CD4-positive, alpha-beta T cell treated with Interleukin-6 for 4 hours (primary cell): Measurements from ENCODE around the gene CHAMP1.
"Not testable (repeated sequence)": the region's sequence is repeated elsewhere in the genome, so short reads cannot be mapped to it uniquely, and the experiment has no call there.

ENCODE experiments used
- DNase-seq: peaks from one replicate; pipeline ENCODE4 v3.0.0-alpha.2; 2020; ENCODE audit warnings: mixed read lengths

The CHAMP1 gene

DNA sequence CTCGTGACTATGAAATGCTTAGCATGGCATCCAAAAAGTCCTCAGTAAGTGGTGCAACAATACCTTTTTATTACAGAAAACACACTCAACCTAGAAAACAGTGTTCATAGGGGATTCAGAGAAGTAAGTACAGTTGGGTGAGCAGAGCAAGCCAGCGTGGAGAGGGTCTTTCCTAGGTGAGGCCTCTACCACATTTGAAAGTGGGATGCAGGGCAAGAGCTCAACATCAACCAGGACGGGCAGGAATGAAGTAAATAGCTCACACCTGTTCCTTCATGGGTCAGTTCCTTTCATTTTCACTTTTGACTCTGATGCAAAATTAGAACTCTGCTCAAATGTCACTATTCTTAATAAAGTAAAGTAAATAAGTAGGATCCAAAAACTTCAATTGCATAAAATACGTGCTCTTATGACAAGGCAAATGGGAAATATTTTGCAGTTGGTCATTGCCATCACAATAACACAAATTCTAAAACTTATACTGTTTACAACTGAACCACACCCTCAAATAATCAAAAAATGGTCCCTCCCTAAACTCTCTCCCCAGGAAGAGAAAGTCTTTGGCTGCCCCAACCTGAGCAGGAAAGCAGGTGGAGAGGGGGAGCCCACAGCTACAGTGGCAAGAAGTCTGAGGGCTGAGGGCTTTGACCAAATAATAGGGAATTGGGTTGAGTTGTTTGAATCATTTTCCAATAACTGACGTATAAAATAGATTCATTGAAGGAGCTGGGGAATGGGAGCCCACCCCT, 20.2 kb downstream of the CHAMP1 start:
- DNase-seq: no peak

DNA sequence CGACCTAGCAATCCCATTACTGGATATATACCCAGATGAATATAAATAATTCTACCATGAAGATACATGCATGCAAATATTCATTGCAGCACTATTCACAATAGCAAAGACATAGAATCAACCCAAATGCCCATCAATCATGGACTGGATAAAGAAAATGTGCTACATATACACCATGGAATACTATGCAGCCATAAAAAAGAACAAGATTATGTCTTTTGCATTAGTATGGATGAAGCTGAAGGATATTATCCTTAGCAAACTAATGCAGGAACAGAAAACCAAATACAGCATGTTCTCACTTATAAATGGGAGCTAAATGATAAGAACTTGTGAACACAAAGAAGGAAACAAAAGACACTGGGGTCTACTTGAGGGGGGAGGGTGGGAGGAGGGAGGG, 22.2 kb downstream of the CHAMP1 start:
- DNase-seq: not testable (repeated sequence)

DNA sequence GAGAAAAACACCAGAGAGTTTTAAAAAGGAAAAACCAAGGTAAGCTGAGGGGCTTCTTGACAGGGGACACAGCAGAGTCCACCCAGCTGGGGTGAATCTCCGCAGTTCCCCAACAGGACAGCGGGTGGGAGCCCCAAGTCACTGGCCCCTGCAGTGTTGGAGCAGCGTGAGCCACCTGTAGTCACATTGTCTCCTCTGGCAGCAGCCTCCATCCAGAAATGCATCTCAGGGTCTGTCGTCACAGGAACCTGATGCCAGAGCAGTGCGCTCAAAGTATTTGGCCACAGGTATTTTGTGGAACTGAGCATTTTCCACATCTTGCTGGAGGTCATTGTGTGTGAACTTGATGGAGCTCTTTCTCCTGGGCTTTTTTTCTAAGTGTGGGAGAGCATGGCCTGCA, 24.7 kb downstream of the CHAMP1 start:
- no peak for DNase-seq

DNA sequence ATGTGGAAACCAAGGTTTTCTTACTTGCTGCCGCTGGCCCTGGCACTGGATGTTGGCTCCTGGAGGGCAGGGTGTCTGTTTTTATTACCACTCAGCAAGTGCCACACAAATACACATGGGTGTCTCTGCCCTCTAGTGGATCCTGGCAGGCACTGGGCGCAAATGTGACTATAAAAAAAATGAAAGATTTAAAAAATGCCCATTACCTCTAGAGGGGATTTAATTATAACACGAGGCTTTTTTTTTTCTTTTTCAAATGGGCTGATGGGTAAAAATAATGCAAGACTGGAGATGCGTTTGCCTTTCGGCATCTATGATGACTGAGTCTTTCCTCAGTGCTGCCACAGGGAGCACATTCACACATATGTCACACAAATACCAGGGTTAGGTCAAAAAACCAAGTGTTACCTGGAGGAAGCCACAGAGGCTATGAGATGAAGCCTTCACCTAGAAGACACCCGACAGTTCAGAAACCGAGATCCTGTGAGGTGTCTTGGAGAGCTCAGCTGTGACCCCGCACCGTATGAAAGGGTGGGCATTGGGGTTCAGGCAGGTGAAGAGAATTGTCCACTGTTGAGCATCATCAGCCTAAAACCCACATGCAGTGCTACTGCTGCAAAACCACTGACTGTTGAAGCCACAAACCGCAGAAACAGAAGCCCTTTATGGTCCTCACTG, 25.7 kb downstream of the CHAMP1 start:
- peak; percentile 50 for DNase-seq

DNA sequence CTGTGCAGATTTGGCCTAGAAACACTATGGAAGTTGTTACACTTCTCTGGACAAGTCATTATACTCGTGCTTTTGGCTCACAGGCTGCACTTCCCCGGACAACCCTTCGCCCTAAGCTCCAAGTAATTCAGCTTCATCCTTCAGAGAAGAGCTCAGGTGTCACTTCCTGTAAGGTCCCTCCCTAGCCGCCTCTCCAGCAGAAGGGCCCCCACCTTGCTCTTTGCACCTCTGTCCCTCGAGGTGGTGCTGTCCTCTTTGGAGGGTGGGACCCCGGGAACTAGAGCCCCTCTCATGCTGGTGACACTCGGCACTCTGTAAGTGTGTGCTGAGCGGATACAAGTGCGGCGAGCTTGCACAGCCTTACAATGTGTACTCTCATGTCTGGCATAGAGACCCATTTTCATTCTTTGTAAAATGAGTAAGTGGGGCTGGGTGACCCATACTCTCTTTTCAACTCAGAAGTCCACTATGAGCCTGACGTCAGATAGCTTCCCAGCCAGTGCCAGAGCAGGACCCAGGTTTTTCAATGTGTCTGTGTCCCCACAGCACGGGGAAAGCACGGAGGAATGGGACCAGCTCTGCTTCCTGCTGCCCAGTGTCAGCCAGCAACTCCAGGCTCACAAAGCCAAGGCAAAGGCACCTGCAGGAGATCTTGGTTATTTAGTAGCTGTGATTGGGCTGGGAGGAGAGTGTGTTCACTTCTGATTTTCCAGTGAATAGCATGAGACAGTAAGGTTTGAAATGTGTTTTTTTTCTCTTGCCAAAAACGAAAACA, 26.9 kb downstream of the CHAMP1 start:
- DNase-seq: no peak

DNA sequence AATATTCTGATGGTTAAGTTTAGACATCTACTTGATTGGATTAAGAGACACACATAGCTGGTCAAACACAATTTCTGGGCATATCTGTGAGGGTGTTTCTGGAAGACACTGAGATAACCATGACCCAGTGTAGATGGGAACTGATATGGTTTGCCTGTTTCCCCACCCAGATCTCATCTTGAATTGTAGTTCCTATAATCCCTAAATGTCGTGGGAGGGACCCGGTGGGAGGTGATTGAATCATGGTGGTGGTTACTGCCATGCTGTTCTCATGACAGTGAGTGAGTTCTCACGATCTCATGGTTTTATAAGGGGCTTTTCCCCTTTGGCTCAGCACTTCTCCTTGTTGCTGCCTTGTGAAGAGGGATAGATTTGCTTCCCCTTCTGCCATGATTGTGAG, 33.0 kb downstream of the CHAMP1 start:
- DNase-seq: not testable (repeated sequence)

DNA sequence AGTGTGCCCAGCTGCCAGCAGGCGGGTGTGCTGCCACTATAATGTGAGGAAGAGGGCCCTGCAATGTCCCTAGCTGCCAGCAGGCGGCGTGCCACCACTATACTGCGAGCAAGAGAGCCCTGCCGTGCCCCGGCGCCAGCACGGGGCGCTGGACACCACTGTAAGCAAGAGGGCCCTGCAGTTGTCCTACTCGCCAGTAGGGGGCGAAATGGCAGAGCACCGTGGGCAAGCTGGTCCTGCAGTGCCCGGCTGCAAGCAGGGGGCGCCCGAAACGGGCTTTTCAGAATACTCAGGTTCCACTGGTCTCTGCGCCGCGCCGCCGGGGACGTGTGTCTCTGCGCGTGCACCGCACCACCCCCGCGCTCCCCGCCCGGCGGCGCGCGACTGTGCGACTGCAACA, 38.5 kb downstream of the CHAMP1 start:
- not testable (repeated sequence) for DNase-seq

DNA sequence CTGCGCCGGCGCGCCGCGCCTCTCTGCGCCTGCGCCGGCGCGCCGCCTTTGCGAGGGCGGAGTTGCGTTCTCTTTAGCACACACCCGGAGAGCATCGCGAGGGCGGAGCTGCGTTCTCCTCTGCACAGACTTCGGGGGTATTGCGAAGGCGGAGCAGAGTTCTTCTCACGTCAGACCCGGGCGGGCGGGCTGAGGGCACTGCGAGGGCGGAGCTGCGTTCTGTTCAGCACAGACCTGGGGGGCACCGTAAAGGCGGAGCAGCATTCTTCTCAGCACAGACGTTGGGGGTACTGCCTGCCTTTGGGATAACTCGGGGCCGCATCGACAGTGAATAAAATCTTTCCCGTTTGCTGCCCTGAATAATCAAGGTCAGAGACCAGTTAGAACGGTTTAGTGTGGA, 39.1 kb downstream of the CHAMP1 start:
- not testable (repeated sequence) for DNase-seq
